PC-3 (cell line): Measurements from ENCODE around the gene IQCK.

Source experiments
- EZH2 ChIP-seq: fragments of 300-600 bp; sonication (generic); IDR thresholded peaks from one replicate; pipeline ENCODE4 v1.6.1; 2017; ENCODE audit warnings: antibody characterized with exemption, mild to moderate bottlenecking, low read length; ENCODE audit not compliant: unreplicated experiment
- TF ChIP-seq, protein P1 (sequence below): fragments of 300-600 bp; sonication (generic); conservative IDR thresholded peaks from 2 replicates; pipeline ENCODE4 v1.5.1; 2017; ENCODE audit warnings: antibody characterized with exemption, low read depth, mild to moderate bottlenecking, low read length

DNA sequence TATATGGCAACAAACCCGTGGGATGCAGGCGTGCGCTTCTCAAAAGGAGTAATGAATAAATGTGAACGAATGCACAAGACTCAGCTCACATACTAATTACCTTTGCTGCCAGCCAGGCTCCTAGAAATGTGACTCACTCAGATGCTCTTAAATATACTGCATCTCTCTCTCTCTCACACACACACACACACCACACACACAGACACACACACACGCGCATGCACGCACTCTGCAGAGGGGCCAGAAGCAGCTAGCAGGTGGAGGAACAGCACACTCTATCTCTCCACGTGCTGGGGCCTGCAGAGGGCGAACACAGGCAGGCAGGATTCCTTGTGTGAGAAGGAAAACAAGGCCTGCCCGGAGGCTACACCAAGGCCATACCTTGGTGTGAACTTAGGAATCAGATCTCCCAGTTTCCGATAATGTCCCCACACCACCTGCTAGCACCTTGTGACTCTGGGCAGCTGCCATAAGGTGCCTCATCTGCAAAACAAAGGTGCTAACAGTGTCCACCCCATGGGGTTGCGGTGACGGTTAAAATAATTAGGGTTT, 161.2 kb downstream of the IQCK start:
- TF ChIP-seq, protein P1, sequence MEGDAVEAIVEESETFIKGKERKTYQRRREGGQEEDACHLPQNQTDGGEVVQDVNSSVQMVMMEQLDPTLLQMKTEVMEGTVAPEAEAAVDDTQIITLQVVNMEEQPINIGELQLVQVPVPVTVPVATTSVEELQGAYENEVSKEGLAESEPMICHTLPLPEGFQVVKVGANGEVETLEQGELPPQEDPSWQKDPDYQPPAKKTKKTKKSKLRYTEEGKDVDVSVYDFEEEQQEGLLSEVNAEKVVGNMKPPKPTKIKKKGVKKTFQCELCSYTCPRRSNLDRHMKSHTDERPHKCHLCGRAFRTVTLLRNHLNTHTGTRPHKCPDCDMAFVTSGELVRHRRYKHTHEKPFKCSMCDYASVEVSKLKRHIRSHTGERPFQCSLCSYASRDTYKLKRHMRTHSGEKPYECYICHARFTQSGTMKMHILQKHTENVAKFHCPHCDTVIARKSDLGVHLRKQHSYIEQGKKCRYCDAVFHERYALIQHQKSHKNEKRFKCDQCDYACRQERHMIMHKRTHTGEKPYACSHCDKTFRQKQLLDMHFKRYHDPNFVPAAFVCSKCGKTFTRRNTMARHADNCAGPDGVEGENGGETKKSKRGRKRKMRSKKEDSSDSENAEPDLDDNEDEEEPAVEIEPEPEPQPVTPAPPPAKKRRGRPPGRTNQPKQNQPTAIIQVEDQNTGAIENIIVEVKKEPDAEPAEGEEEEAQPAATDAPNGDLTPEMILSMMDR: no peak
- TF ChIP-seq EZH2: no peak
